GM21737 (cell line): ENCODE results near the gene TRIM13.

ENCODE experiments used
- ATAC-seq: cut with Tn5 transposase; IDR thresholded peaks from one replicate; pipeline ENCODE4 v1.9.1; 2021; ENCODE audit warnings: mild to moderate bottlenecking, moderate library complexity; ENCODE audit not compliant: unreplicated experiment

Gene TRIM13

GRCh38 chr13:49996161-49996915 is 504 bp upstream of the TRIM13 start:
- peak; percentile 60 for ATAC-seq

GRCh38 chr13:49997955-49998354 is 1.1 kb downstream of the TRIM13 start:
- no peak for ATAC-seq

GRCh38 chr13:49998714-49999624 is 2.1 kb downstream of the TRIM13 start:
- ATAC-seq = no peak

- no peak for ATAC-seq
These were observed 4.4 kb downstream of the TRIM13 start for GRCh38 chr13:50001287-50001686.

GRCh38 chr13:50006426-50007135 is 9.7 kb downstream of the TRIM13 start:
- ATAC-seq = no peak

- no peak for ATAC-seq
These were observed 14.6 kb downstream of the TRIM13 start for GRCh38 chr13:50011461-50011860.

- ATAC-seq = no peak
These were observed 15.7 kb downstream of the TRIM13 start for GRCh38 chr13:50012396-50013169.

- no peak for ATAC-seq
These were observed 17.5 kb downstream of the TRIM13 start for GRCh38 chr13:50014386-50014785.

- no peak for ATAC-seq
These were observed 18.4 kb downstream of the TRIM13 start, which contains the start of gene KCNRG for GRCh38 chr13:50015258-50015657. Gene KCNRG (plus strand): TSS chr13:50015444. CDS start chr13:50015494, 50 bp downstream.

- no peak for ATAC-seq
These were observed 18.9 kb downstream of the TRIM13 start for GRCh38 chr13:50015750-50016149.

GRCh38 chr13:50016444-50016843 is 19.6 kb downstream of the TRIM13 start:
- no peak for ATAC-seq

GRCh38 chr13:50017819-50018218 is 21.0 kb downstream of the TRIM13 start:
- no peak for ATAC-seq

GRCh38 chr13:50025436-50025835 is 28.6 kb downstream of the TRIM13 start:
- no peak for ATAC-seq

GRCh38 chr13:50026788-50027473 is 30.1 kb downstream of the TRIM13 start:
- peak; percentile 99 for ATAC-seq

- no peak for ATAC-seq
These were observed 33.5 kb downstream of the TRIM13 start for GRCh38 chr13:50030315-50030714.

- ATAC-seq = no peak
These were observed 36.9 kb downstream of the TRIM13 start for GRCh38 chr13:50033725-50034124.

GRCh38 chr13:50037788-50038187 is 40.9 kb downstream of the TRIM13 start:
- ATAC-seq = no peak

GRCh38 chr13:50038266-50038665 is 41.4 kb downstream of the TRIM13 start:
- no peak for ATAC-seq

GRCh38 chr13:50052478-50052877 is 55.6 kb downstream of the TRIM13 start:
- no peak for ATAC-seq

- no peak for ATAC-seq
These were observed 57.0 kb downstream of the TRIM13 start for GRCh38 chr13:50053844-50054243.
